ENCODE data around the gene EPB42. TPM values are rescaled to one million over a fixed set of nuclear protein-coding genes. Genes with fewer than 3 reads are reported as not detected.
"Not testable (repeated sequence)": the region's sequence is repeated elsewhere in the genome, so short reads cannot be mapped to it uniquely, and the experiment has no call there.

Gene EPB42
- total RNA-seq, 1 donor from 2014 or later, result 4.5 TPM

DNA sequence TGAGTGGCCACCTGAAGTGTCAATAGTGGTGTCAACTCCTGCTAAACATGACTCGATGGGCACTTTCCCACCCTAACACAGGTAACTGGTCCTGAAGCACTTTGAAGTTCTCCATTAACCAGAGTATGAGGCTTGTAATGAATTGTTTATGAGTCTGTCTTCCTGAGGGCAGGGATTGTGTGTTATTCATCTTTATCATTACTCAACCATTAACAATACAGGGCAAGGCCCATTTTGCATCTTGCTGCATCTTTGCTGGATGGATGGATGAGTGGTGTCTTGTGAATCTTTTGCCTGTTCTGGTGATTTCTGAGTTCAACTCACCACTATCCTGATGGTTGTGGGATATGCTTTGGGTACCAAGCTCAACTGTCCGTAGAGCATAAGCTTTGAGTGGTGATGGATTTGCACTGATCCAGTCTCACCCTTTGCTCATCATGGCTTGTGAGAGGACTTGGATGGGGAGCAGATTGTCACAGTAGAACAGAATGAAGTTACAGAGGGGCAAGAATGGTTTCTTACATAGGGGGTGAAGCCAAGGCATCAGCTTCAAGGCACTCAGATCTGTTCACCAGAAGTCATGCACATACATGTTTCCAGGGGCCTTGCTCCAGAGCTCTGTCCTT, 22.3 kb upstream of the EPB42 start:
- intact Hi-C loops (cut with DNase I), result no loop called here
- ATAC-seq (no peak), DNase-seq (ENCODE audit: low spot score) (no peak)

- intact Hi-C loops (cut with DNase I), result no loop called here
- no peak for DNase-seq (ENCODE audit: low spot score)
- ATAC-seq, result no peak
Observed at GRCh38 chr15:43242616-43243015, 21.8 kb upstream of the EPB42 start.

DNA sequence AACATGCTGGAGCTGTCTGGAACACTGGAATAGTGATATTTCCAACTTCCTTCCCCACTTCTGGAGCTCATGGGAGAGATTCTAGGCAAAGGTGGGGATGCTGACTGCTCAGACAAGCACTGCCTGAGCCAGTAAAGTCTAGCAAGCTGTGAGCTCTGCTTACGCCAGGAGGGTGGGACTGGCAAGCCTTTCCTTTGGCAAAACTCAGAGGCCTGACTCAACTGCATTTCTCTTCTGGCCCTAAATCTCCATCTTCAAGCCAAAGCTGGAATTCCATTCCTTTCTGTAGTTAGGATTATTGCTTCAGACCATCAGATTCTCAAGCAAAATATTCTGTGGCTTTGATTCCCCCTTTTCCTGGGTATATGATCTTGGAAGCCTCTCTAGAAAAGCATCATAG, 20.3 kb upstream of the EPB42 start:
- intact Hi-C loops (cut with DNase I), result no loop called here

GRCh38 chr15:43239732-43240491, 19.1 kb upstream of the EPB42 start:
- DNase-seq (ENCODE audit: low spot score) (no peak), ATAC-seq (no peak)
- intact Hi-C loops (cut with DNase I), result no loop called here

More for the DNA sequence above, 20.3 kb upstream of the EPB42 start:
- ATAC-seq (peak; percentile 95), DNase-seq (ENCODE audit: low spot score) (no peak)

DNA sequence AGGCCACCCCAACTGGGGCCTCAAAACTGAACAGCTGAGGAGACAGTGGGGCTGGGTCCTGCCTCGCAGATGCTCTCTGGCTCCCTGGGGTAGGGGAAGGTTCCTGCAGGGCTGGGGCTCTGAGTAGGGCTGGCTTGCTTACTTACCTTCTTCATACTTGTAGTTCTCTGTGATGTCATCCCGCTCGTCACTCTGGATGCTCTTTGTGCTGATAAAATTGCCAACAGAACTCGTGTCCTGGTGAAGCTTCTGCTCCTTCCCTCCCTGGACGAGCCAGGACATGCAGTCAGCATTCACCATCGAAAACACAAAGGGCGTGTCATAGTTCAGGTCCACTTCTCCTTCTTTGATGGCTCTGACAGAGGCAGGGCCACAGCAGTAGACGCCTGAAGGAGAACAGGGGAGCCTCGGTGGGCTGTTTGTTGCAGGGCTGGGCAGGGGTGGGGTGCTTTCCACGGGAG, 17.9 kb upstream of the EPB42 start:
- ATAC-seq, result no peak
- intact Hi-C loops (cut with DNase I), result no loop called here
- no peak for DNase-seq (ENCODE audit: low spot score)

DNA sequence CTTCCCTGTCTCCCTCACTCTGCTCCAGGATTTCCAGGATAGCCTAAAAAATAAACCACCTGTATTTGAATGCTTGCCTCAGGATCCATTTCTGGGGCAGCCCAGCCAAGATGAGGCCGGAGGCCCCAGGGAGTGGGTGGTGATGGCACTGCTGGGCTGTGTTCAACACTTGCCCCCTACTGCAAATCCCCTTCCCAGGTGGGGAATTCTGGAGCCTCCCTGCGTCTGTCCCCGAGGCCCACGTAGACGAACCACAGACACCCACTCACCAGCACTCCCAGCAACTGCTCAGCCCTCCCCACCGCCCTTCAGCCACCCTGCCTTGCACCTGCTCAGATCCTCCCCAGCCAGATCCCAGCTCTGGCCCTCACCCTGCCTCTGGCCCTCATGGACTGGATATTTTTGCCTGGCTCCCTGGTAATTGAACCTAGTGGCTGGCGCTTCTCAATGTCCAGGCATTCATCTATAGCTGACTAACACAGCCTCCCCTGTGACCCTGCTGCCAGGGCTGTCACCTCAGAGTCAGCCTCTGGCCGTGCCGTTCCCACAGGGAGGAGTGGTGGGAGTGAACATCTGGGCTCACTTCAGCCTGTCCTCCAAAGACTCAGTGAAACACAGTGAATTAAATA, 17.1 kb upstream of the EPB42 start:
- ATAC-seq, result no peak
- intact Hi-C loops (cut with DNase I), result no loop called here

GRCh38 chr15:43235536-43235935, 14.7 kb upstream of the EPB42 start:
- no peak for ATAC-seq
- DNase-seq (ENCODE audit: low spot score), result no peak
- intact Hi-C loops (cut with DNase I), result no loop called here

More for the DNA sequence above, 17.1 kb upstream of the EPB42 start:
- DNase-seq (ENCODE audit: low spot score), result no peak

- intact Hi-C loops (cut with DNase I), result no loop called here
- DNase-seq (ENCODE audit: low spot score) (no peak), ATAC-seq (no peak)
Observed at GRCh38 chr15:43232289-43232874, 11.6 kb upstream of the EPB42 start.

- no peak for DNase-seq (ENCODE audit: low spot score)
- intact Hi-C loops (cut with DNase I), result no loop called here
- ATAC-seq, result peak; percentile 88
Observed at GRCh38 chr15:43230640-43231115, 9.9 kb upstream of the EPB42 start.

DNA sequence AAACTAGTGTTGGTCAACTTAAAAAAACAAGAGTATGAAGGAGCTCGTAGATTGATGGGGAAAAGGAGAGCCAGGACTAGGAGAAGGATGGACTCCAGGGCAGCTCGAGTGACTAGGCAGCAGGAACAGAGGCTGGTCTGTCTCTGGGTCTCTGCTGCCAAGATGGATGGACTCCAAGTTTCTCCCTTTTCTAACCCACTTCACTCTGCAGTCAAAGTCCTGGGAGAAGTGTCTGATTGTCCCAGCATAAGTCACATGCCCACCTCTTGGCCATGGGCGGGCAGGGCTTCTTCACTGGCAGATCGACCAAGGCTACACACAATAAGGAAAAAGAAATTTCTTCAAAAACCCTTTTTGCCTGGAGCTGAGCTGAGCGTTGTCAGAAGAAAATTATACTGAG, 9.2 kb upstream of the EPB42 start:
- no peak for DNase-seq (ENCODE audit: low spot score)
- ATAC-seq, result peak; percentile 42
- intact Hi-C loops (cut with DNase I), result no loop called here

DNA sequence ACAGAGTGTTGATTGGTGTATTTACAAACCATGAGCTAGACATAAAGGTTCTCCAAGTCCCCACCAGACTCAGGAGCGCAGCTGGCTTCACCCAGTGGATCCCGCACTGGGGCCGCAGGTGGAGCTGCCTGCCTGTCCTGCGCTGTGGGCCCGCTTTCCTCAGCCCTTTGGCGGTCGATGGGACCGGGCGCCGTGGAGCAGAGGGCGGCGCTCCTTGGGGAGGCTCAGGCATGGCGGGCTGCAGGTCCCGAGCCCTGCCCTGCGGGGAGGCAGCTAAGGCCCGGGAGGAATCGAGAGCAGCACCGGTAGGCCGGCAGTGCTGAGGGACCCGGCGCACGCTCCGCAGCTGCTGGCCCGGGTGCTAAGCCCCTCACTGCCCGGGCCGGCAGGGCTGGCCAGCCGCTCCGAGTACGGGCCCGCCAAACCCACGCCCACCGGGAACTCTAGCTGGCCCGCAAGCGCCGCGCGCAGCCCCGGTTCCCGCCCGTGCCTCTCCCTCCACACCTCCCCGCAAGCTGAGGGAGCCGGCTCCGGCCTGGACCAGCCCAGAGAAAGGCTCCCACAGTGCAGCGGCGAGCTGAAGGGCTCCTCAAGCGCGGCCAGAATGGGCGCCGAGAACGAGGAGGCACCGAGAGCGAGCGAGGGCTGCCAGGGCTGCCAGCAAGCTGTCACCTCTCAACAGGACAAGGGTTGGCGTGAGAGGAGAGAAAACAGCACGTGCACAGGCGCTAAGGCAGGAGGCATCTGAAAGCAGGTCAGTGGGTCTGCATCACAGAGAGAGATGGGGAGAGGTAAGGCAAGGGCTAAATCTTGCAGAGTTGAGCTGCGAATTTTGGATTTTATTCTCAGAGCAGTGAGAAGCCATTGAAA, 5.9 kb upstream of the EPB42 start:
- DNase-seq (ENCODE audit: low spot score) (no peak), ATAC-seq (no peak)
- intact Hi-C loops (cut with DNase I), result no loop called here

DNA sequence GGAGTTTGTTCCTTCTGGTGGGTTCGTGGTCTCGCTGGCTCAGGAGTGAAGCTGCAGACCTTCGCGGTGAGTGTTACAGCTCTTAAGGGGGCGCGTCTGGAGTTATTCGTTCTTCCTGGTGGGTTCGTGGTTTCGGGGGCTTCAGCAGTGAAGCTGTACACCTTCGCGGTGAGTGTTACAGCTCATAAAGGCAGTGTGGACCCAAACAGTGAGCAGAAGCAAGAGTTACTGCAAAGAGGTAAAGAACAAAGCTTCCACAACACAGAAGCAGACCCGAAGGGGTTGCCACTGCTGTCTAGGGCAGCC, 5.1 kb upstream of the EPB42 start:
- intact Hi-C loops (cut with DNase I), result not testable (repeated sequence)

DNA sequence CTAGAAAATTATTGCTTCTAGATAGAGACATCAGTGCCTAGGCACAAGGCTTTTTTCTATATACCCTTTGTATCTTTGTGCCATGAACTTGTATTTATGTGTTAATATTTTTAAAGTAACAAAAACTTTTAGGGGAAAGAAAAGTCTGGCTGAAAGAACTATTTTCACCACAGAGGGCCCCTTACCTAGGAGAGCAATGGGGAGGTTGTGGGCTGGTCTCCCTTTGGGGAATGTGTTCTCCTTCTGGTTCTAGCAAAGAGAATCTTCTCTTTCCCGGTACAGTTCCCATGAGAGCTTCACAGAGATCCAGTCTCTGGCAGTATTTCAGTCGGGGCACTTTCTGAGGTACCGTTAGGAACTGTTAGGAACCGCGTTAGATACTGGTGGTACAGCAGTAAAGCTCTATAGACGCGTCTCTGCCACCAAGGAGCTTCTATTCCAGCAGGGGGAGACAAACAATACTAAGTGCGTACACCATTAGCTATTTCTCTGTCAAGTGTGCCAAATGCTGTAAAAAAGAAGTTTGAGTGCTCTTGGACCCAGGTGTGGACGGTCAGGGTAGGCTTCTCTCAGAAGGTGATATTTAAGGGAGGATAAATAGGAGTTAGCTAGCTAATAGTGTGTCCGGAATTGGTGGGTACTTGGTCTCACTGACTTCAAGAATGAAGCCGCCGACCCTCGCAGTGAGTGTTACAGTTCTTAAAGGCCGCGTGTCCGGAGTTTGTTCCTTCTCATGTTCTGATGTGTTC, 4.6 kb upstream of the EPB42 start:
- ATAC-seq (peak; percentile 76), DNase-seq (ENCODE audit: low spot score) (no peak)
- intact Hi-C loops (cut with DNase I), result no loop called here

More for the DNA sequence above, 5.1 kb upstream of the EPB42 start:
- ATAC-seq; DNase-seq (ENCODE audit: low spot score): not testable (repeated sequence)

DNA sequence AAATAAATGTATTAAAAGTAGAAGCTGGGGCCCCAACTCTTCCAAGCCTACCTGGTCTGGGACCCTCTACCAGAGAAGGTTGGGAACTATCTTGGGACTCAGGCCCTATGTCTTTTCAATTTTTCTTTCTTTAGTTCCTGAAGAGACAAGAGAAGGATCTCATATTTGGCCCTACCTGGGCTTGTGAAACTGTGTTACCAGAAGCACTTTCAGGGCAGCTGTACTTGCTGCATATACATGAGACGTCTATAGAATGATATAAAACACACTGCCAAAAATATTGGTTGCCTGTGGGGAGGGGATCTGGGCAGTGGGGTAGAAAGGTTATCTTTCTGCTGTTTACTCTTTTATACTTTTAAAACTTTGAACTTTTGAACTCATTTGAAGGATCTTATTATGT, 604 bp upstream of the EPB42 start:
- ATAC-seq, result no peak
- intact Hi-C loops (cut with DNase I), result no loop called here
- no peak for DNase-seq (ENCODE audit: low spot score)

- DNase-seq (ENCODE audit: low spot score), result no peak
- ATAC-seq, result no peak
- intact Hi-C loops (cut with DNase I), result no loop called here
Observed at GRCh38 chr15:43219929-43220928, 589 bp downstream of the EPB42 start.

- intact Hi-C loops (cut with DNase I), result no loop called here
- DNase-seq (ENCODE audit: low spot score) (no peak), ATAC-seq (no peak)
Observed at GRCh38 chr15:43218908-43219706, 1.7 kb downstream of the EPB42 start.
